Measurements from ENCODE around the gene NT5DC3.
"Not testable (repeated sequence)": the region's sequence is repeated elsewhere in the genome, so short reads cannot be mapped to it uniquely, and the experiment has no call there.

Gene NT5DC3

DNA sequence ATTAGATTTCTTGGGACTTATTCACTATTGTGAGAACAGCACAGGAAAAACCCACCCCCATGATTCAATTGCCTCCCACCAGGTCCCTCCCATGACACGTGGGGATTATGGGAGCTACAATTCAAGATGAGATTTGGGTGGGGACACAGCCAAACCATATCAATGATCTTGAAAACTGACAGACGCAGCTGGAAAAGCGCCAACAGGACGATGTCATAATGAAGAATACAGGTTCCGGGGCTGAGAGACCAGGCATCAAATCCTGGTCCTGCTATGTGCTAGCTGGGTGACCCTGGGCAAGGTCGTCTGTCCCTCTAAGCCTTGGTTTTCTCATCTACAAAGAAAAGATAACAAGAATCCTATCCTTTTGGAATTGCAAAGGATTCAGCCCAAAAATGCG is 31.4 kb downstream of the NT5DC3 start:
- DNase-seq (ENCODE audit: low spot score) = not testable (repeated sequence)

DNA sequence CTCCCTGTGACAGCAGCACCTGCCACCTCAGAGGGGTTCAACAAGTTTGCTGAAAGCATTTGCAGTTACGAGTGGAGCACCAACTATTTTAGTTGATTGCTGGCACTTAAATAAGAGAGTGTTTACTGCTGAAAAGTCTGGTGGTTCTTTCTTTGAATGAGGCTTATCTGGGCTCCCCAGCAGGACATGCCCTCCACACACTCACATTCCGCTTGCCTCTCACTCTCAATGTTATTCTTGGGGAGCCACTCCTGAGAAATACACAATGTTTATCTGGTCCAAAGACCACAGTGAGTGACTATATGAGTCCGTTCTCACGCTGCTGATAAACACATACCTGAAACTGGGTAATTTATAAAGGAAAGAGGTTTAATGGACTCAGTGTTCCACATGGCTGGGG is 31.9 kb downstream of the NT5DC3 start:
- no peak for DNase-seq (ENCODE audit: low spot score)

- no peak for DNase-seq (ENCODE audit: low spot score)
These were observed 32.7 kb downstream of the NT5DC3 start for GRCh38 chr12:103808239-103808880.

DNA sequence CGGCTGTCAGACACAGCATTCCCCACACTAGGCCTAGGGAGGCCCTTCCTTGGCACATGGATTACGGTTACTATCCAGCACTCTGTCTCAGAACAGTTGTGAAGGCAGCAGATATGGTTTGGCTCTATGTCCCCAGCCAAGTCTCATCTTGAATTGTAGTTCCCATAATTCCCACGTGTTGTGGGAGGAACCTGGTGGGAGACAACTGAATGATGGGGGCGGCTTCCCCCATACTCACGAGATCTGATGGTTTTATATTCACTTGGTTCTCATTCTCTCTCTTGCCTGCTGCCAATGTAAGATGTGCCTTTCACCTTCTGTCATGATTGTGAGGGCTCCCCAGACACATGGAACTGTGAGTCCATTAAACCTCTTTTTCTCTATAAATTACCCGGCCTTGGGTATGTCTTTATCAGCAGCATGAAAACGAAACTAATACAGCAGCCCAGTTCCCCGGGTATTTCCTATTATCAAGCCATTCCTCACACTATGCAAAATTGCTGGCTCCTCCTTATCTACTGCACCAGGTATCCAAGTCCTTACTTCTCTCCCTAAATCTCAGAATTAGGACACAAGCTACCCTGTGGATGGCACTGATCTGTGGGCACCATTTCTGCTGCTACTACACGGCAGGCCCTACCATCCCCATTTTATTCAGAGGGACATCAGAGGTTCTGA is 33.3 kb downstream of the NT5DC3 start:
- DNase-seq (ENCODE audit: low spot score) = no peak

- DNase-seq (ENCODE audit: low spot score) = no peak
These were observed 34.2 kb downstream of the NT5DC3 start for GRCh38 chr12:103806803-103807202.

DNA sequence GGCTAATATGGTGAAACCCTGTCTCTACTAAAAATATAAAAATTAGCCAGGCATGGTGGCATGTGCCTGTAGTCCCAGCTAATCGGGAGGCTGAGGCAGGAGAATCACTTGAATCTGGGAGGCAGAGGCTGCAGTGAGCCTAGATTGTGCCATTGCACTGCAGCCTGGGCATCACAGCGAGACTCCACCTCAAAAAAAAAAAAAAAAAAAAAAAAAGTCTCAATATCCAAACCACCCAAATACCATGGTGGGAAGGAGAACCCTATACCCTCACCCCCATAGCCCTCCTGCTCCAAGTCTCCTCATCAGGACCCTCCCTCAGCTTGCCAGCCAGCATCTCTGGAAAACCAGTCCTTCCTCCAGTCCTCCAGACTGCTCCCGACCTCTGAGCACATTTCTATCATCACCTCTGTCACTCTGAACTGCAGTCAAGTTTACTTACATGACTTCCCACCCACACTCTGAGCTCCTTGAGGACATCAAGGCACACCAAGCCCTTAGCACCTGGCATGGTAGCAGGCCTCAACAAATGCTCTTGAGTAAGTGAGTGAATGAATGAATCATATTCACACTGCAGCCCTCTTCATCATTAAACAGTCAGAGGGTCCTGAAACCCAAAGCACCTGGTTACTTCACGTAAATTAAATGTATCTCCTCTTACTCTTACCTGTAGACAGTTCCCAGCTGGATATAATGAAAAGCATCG is 35.2 kb downstream of the NT5DC3 start:
- no peak for DNase-seq (ENCODE audit: low spot score)

- DNase-seq (ENCODE audit: low spot score) = no peak
These were observed 37.2 kb downstream of the NT5DC3 start for GRCh38 chr12:103803847-103804246.

DNA sequence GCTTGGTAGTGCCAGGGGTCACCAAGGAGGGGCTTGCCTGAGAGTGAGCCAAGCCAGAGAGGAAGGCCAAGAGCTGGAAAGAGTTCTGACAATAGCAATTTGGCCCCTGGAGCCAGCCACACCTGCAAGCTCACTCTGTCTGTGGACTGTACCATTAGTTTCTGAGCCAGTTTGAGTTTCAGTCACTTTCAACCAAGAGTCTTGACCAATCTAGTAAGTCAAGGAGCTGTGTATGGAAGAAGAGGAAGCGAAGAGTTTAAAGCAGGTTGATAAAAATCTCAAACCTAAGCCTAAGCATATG is 38.5 kb downstream of the NT5DC3 start:
- no peak for DNase-seq (ENCODE audit: low spot score)

- DNase-seq (ENCODE audit: low spot score) = no peak
These were observed 39.1 kb downstream of the NT5DC3 start for GRCh38 chr12:103801709-103802585.

- DNase-seq (ENCODE audit: low spot score) = no peak
These were observed 40.9 kb downstream of the NT5DC3 start for GRCh38 chr12:103799857-103800771.

DNA sequence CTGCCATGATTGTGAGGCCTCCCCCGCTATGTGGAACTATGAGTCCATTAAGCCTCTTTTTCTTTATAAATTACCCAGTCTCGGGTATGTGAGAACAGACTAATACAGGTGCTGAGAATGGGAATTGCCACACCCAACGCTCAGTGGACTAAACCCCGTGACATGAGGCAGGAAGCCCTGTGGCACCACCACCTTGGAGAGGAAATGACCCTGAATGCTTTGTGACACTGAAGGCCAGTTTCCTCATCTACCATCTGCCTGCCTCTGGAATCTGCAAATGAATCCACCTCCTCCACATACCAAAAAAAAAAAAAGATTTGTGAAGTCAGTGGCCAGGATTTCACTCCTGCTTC is 41.6 kb downstream of the NT5DC3 start:
- no peak for DNase-seq (ENCODE audit: low spot score)

- no peak for DNase-seq (ENCODE audit: low spot score)
These were observed 42.4 kb downstream of the NT5DC3 start for GRCh38 chr12:103798586-103798985.

- DNase-seq (ENCODE audit: low spot score) = no peak
These were observed 46.5 kb downstream of the NT5DC3 start for GRCh38 chr12:103794309-103795213.

- DNase-seq (ENCODE audit: low spot score) = no peak
These were observed 47.5 kb downstream of the NT5DC3 start for GRCh38 chr12:103793512-103794045.

- no peak for DNase-seq (ENCODE audit: low spot score)
These were observed 48.0 kb downstream of the NT5DC3 start for GRCh38 chr12:103793046-103793445.

DNA sequence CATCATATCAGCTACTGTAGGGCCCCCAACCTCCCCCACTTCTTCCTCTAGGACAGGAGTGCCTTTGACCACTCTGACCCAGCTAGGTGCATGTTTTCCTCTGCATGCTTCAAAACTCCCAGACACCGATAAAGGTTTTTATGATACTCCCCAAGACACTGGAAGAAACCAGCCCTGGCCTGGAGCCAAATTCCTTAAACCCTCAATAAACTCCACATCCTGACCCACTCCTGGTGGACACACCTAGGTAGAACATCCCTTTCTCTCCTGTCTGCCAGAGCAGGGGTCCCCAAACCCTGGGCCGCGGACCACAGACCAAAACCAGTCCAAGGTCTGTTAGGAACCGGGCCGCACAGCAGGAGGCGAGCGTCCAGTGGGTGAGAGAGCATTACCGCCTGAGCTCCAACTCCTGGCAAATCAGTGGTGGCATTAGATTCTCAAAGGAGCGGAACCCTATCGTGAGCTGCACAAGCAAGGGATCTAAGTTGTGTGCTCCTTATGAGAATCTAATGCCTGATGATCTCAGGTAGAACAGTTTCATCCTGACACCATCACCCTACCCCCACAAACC is 49.6 kb downstream of the NT5DC3 start:
- no peak for DNase-seq (ENCODE audit: low spot score)

DNA sequence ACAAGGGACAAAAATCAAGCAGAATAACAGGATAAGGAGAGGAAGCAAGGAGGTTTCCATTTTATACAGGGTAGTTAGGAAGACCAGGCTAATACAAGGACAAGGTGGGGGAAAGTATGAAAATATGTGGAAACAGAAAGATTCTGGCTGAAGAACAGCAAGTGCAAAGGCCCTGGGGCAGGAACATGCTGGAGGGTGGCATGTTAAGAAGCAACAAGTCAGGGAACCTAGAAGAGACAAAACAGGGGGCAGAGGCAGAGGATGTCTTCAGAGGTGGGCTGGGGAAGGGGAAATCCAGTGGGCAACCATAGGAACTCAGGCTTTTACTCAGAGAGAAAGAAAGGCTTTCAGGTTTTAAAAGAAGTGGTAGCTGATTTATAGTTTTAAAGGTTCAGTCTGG is 54.8 kb downstream of the NT5DC3 start:
- no peak for DNase-seq (ENCODE audit: low spot score)

- no peak for DNase-seq (ENCODE audit: low spot score)
These were observed 55.6 kb downstream of the NT5DC3 start for GRCh38 chr12:103785243-103786031.
